ENCODE results near the gene SNRNP25.

Gene SNRNP25

DNA sequence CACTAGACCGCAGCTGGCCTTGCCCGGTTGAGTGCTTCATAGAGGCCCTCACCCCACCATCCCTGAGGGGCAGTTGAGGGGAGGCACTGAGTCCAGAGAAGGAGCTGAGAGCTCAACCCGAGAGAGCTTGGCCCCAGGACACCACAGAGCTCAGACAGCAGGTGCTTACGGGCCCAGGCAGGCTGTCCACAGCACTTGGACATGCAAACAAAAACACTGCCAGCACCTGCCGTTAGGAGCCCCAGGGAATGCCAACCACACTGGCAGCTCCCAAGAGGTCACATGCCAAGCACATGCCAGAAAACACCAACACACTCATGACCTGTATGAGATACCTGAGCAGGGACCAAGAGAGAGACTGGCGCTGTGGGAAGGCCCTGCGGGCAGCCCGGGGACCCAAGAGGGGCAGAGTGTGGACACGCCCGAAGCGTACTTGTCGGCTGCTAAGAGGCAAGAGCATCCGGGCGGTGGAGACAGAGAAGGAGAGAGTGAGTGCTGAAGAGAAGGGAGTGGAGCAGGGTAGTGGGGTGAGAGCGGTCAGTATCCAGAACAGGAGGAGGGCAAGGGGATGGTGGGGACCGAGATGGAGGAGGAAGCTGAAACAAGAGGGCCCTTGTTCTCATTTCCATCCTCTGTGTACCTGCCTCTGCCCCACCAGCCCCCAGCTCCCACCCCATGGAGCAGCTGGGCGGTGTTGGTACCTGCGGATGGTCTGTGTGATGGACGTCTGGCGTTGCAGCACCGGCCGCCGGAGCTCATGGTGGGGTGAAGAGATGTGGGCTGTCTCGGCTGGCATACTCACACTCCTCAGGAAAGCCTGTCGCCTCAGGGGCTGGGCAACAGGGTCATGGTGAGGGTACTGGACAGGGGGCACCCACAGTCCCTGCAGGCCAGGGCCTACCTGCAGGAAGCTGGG is 10.6 kb downstream of the SNRNP25 start:
- DNase-seq, result no peak

DNA sequence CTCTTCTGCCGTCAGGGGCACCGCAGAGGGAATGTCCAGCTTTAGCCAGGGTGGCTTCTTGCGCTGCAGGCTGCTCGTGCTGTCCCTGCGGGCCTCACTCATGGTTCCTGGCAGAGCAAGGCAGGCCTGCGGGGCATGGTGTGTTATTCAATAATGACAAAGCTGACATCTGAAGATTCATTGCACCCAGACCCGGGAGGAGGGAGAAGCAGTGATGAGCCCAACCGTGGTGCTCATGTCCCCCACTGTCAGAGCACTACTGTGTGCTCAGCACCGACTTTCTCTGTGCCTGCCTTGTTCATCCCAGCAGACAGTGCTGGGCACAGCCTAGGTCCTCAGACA is 11.3 kb downstream of the SNRNP25 start:
- DNase-seq, result no peak

DNA sequence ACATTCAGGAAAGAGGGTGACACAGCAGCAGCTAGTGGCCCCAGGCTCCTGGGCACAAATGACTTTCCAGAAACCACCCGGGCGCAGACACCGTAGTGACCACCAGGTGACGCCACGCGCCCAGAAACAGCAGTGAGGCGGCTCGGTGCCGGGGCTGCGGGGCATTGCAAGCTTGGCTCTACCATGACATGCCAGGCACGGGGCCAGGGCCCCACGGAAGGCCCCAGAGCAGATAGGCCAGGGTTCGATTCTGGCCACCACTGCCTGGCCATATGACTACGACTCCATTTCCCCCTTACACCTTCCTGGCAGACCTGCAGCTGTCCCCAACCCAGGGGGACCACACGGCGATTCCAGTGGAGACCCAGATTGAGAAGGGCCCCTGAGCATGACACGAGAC is 12.1 kb downstream of the SNRNP25 start:
- DNase-seq, result peak; percentile 88

DNA sequence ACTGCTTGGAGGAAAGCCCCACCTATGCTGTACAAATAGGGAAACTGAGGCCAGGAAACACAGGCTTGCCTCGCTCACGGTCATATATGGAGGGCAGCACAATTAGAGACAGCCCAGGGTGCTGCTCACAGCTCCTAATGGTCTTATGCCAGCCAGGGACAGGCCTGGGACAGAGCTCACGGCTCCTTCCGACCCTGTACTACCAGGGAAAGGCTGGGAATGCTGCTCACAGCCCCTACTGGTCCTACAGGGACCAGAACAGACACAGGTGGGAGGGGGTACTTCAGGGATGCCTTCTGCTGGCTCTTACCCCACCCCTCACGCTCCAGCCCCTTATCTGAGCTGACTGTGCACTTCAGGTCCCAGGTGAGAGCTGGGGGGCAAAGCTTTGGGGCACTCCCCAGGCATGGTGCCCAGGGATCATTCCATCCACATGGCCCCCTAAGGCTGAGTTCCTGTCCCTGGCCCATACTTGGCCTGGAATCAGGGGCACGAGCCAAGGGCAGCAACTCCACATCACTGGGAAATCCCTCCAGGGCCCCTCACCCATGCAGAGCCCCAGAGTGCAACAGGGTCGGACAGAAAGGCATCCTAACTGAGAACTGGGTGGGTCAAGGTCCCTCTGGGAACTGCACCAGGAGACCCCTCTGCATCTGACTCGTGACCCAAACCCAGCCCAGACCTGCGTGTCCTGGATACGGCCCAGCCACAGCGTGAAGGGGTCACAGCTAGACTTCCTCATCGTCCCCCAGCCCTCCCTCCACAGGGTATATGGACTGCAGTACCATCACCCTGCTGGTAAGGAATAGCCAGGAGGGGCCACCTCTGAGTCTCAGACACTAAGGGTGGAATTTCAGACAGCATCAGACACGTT is 12.9 kb downstream of the SNRNP25 start:
- no peak for DNase-seq

DNA sequence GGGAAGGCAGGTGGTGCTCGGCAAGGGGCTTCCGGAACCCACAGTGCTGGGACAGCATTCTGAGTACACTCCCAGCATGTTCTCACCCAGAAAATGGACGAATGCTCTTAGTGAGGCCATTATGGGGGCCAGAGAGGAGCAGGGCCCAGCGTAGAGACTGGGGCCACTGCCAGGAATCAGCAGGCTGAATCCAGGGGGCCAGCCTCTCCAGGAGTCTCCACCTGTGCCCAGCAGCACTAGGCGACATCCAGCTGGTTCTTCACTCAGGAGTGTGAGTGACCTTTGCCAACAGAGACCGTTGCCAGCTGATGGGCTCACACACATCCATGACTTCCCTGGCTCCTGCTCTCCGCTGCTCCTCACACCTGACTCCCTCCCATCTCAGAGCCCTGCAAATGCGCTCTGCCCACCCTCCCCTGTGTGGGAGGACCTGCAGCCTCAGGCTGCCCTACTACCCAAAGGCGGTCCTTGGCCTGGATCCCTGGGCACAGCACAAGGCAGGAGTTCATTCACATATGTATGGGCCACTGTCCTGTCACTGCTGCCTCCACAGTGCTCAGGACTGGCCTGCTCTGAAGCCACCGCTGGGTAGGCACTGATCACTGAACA is 13.7 kb downstream of the SNRNP25 start:
- no peak for DNase-seq

DNA sequence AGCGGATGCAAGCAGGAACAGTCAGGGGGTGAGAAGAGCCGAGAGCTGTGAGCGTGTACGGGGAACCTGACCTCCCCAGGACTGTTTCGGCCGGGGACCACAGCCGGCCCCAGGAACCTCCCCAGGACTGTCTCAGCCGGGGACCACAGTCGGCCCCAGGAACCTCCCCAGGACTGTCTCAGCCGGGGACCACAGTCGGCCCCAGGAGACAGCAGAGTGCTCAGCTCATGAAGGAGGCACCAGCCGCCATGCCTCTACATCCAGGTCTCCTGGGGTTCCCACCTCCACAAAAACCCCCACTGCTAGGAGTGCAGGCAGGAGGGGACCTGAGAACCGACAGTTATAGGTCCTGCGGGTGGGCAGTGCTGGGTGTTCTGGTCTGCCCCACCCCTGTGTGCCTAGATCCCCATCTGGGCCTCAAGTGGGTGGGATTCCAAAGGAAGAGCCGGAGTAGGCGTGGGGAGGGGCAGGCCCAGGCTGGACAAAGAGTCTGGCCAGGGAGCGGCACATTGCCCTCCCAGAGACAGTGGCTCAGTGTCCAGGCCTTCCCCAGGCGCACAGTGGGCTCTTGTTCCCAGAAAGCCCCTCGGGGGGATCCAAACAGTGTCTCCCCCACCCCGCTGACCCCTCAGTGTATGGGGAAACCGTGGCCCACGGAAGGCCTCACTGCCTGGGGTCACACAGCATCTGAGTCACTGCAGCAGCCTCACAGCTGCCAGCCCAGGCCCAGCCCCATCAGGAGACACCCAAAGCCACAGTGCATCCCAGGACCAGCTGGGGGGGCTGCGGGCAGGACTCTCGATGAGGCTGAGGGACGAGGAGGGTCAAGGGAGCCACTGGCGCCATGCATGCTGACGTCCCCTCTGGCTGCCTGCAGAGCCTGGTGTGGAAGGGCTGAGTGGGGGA is 14.5 kb downstream of the SNRNP25 start:
- peak; percentile 58 for DNase-seq

DNA sequence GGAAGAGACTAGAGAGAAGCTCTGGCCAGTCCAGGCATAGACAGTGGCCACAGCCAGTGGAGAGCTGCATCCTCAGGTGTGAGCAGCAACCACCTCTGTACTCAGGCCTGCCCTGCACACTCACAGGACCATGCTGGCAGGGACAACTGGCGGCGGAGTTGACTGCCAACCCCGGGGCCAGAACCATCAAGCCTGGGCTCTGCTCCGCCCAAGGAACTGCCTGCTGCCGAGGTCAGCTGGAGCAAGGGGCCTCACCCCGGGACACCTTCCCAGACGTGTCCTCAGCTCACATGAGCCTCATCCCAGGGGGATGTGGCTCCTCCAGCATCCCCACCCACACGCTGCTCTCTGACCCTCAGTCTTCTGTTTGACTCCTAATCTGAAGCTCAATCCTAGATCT is 15.6 kb downstream of the SNRNP25 start:
- peak; percentile 32 for DNase-seq

DNA sequence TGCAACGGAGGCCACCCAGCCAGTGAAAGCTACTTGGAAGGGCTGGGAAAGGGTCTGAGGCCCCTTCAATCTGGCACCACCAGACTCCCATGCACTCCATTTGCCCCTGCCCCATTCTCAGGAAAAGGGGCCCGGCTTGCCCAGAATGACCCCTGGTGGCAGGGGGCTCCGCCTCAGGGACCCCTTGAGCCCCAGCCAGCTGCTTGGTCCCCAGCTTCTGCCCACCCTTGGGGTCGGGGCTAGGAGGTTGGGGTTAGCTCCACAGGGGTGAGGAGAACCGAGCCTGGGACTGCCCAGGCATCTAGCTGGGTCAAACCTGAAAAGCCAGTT is 17.5 kb downstream of the SNRNP25 start:
- DNase-seq, result no peak

DNA sequence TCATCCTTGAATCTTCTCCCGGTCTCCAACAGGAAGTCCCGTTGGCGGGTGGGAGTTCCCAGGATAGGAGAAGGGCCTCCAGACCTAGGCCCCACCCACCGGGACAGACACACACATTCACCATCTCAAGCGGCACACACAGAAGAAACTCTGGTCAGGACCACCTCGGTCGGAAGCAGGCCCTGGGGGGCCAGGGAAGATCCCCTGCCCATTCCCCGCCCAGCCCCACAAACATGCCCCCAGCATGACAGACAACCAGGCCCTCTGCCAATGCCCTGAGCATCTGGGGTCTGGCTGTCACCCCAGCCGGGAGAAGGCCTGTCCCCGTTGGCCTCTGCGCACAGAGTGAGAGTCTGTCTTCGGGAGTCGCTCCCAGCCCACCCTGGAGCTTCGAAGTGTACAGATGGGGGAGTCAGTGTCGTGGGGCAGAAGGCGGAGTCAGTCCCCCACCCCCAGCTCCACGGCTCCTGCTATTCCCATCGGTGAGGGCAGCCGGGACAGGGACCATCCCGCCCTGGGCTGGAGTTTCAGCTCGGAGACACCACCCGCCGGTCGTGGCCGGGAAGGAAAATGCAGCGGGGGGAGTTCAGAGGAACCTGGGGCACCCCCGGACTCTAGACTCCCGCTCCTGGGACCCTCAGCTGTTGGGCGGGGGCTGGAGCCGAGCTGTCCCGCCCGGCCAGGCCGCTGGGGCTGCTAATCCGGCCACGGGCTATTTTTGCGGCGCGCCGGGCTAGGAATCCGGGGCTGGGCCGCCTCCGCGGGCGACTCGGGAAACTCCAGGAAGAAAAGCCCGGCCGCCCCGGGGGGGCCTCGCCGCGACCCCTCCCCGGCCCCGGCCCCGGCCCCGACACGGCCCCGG is 18.1 kb downstream of the SNRNP25 start:
- peak; percentile 73 for DNase-seq

DNA sequence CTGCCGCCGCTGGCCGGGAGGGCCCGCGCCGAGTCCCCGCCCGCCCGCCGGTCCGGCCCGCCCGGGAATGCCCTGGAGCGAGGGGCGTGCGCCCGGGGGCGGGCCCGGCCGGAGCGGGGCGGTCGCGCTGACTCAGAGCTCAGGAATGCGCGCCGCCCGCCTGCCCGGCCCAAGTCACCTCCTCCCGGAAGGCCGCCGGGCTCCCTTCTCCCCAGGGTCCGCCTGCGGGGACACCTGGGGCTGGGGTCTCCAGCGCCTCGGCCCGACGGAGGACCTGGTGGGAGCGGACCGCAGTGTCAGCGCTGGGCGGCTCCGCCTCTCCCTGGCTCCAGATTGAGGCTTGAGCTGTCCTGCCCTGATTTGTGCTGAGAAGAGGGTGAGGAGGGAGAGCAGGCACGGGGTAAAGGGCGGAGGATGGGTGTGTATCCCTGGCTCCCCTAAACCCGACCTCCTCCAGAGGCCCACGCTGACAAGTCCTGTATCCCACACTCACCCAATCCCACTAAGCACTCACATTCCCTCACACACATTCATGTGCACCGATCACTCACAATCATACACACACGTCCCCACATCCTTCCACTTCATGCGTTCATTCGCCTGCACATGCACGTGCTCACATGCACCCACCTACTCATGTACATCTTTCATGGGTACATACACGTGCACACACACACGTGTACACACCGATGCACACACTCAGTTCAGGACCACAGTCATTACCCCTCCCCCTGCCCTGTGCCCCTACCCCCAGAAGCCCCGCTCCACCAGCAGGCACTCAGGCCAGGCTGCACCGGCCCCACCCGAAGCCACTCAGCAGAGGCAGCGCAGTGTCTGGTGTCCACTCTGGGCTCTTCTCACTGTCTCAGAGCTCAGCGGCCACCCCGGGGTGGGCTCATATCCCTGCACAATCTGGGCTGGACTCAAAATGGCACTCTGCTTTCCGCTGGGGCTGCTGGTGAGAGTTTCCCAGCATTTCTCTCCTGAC is 19.2 kb downstream of the SNRNP25 start, which contains the start of gene RHBDF1:
TSS of gene RHBDF1 (minus strand) at position 71 of the 988 bp plus-strand sequence. CDS start 7,616 bp downstream, outside the sequence.
- peak; percentile 54 for DNase-seq

DNA sequence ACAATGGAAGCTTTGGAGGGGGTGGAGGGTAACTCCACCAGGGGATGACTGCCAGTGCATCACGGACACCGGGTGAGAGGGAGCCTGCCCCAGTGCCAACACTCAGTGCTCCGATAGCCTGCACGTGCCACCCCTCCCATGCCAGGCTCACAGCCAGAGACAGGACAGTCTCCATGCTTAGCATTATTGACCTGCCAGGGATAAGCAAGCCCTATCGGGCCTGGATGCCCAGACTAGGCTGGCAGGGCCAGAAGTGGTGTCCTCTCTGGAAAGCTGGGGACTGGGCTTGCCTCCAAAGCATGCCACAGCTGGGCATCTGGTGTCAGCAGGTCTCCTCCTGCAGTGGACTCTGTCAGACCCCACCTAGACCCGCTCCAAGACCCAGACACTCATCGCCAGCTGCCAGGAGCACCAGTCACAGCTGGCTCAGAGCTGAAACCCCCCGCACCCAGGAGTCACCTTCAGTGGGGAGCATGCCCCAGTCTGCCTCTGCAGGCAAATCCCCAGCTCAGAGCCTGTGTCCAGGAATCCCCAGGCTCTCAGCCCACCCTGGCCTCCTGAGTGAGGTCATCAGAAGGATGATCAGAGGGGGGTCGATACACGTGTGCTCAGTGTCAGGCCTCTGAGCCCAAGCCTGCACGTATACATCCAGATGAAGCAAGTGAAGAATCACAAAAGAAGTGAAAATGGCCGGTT is 20.6 kb downstream of the SNRNP25 start:
- no peak for DNase-seq

DNA sequence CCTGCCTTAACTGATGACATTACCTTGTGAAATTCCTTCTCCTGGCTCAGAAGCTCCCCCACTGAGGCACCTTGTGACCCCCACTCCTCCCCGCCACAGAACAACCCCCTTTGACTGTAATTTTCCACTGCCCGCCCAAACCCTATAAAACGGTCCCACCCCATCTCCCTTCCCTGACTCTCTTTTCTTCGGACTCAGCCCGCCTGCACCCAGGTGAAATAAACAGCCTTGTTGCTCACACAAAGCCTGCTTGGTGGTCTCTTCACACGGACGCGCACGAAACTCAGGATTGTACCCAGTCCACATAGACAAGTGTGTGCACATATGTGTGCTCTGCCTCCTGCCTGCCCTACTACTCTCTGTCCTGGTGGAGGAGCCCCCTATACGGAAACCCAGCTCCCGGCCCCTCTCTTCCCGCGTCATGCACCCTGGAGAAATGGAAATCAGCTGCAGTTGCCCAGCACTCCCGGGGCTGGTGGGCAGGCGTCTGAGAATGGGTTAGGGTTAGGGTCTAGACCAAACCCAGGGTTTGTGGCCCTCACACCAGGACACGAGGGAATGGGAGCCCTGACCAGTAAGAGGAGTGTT is 21.2 kb downstream of the SNRNP25 start:
- no peak for DNase-seq

DNA sequence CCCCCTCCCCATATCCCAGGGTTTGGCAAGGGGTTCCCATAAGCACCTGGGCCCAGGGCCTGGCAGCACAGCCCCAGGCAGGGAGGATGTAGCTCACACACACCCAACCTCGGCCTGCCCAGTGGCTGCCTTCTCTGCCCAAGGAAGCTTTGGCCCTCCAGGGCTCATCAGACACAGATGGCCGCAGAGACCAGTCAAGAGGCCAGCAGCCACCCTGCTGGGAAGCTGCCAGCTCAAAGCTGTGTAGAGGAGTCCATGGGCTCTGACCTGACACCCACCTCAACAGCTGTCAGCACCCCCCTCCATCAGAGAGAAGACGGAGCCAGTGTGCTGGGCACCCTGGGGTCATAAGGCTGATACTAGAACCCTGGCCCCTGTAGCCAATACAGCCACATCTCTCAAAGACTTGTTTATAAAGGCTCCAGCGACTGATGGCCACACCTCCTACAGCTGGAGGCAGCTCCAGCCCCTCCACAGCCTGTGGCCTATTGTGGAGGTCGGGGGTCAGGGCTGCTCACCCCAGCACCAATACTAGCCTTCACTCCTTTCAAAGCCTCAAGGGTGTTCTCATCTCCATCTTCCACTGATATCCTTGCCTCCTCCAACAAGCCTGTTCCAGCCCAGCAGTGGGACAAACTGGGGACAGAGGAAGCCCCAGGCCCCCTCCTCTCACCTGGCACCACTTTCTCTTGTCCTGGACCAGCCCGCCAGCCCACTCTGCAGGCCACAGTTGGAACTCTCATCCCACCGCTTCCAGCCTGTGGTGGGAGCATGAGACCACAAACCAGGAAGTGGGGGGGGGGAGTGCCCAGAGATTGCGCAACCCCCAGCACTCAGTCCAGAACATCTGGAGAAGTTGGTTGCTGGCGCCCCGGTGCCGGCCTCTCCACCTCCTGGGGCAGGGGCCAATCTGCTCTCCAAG is 22.2 kb downstream of the SNRNP25 start:
- peak; percentile 28 for DNase-seq

DNA sequence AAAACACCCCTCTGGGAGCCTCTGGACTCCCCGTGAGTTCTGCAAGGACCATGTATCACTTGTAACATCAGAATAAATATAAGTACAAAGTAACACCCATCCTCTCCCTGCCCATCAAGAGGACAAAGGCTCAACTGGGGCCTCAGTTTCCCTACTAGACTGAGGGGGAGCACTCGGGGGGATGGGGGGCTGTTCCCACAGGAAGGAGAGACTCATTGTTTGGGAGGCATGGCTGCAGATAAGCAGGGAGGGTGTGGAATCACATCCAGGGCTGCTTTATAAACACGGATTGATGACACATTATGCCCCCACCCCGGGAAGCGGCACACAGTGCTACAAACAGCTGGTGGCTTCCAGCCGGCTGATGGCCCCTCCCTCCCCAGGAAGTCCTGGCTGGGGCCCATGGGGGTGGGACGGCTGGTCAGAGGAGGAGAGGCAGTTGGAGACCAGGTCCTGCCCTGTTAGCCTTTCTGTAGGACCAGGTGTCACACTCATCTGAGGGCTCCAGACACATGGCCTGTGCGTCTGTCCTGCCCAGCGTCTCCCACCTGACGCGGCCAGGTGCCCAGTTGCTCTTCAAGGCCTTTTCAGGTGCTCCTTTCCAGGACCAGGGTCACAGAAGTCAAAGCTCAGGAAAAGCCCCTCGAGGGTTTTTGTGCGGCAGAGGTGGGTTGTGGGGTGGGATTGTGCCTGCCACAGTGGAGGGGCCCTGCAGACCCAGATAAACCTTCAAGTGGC is 23.1 kb downstream of the SNRNP25 start:
- no peak for DNase-seq

DNA sequence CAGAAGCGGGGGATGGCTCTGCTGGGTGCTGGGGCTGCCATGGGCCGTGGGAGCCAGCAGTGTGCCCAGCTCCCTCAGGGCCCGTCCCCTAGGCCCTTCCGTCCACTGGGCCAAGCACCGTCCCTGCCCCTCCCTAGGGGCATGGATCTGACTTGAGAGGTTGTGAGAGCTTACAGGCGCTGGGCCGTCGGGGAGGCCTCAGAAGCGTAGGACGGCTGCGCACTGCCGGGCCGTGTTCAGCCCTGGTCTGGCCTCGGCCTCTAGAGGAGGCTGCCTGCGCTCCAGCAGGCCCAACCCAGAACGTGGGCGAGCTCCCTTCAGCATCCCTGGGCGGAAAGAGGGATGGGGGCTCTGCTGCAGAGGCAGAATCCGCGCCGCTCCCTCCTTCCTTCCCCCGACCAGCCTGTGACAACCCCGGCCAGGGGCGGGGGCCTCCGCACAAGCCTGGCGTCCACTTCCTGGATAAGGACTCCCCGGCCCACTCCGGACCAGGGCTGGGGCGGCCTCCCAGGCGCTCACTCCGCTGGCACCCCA is 23.7 kb downstream of the SNRNP25 start:
- peak; percentile 77 for DNase-seq

DNA sequence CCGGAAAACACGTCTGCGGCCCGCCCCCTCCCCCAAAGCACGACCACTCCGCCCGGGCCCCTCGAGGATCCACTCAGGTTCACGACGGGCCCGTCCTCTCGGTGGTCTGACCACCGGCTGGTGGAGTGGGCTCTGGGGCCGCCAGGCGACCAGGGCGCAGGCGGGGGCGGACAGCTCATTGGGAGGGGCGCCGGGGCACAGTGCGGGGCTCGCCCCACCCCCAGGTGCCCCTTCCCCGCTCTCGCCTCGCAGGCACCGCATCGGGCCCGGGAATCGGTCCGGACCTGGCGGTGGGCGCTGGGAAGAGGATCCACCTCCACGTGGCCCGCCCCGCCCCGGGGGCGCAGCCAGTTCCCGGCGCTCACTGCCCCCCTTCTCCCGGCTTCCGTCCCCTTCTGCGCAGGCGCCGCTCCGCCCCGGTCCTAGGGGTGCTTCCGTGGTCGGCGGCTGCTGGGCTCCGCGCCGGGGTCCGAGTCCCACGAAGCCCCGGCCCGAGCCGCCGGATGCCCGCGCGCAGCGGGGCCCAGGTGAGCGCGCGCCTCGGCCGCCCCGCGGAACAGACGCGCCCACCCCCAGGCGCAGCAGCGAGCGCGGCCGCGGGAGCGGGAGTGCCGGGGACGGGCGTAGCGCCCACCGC is 24.3 kb downstream of the SNRNP25 start, which contains the start of gene MPG:
TSS of gene MPG (plus strand) at position 419 of the 637 bp plus-strand sequence. CDS start at position 504, 85 bp downstream.
- peak; percentile 68 for DNase-seq

Data from retina (tissue), 1 donor.